Prostate gland (tissue), 2 donors: Measurements from ENCODE around the gene CHID1. TPM values are rescaled to one million over a fixed set of nuclear protein-coding genes. Genes with fewer than 3 reads are reported as not detected.

Source experiments
- DNase-seq: peaks from one replicate; pipeline ENCODE4 v3.0.0-alpha.2; 2019; ENCODE audit warnings: low spot score
- H3K27ac ChIP-seq, 2 donors: fragments of 200-600 bp; sonication (generic); 2 replicates each; pipeline ENCODE4 v1.5.1; 2017 to 2019
- H3K27me3 ChIP-seq: fragments of 200-600 bp; sonication (generic); replicated peaks from 2 replicates; pipeline ENCODE4 v1.5.1; 2019; ENCODE audit not compliant: insufficient read depth
- H3K36me3 ChIP-seq, 2 donors: fragments of 200-600 bp; sonication (generic); 1 replicate in 1 of 2; 2 replicates in 1 of 2; pipeline versions ENCODE4 v1.5.1 to v1.8.1; 2017 to 2019
- H3K4me1 ChIP-seq: fragments of 200-600 bp; sonication (generic); replicated peaks from 2 replicates; pipeline ENCODE4 v1.5.1; 2019
- H3K4me3 ChIP-seq, 2 donors: fragments of 200-600 bp; sonication (generic); 2 replicates each; pipeline ENCODE4 v1.5.1; 2017 to 2019
- H3K9me3 ChIP-seq: fragments of 200-600 bp; sonication (generic); 2 replicates; pipeline ENCODE4 v1.5.1; 2017
- POLR2A ChIP-seq: fragments of 450-650 bp; IDR thresholded peaks from one replicate; pipeline ENCODE4 v1.6.1; 2016; ENCODE audit warnings: antibody characterized with exemption, mild to moderate bottlenecking
- POLR2AphosphoS5 ChIP-seq: sonication (generic); formaldehyde crosslinking; IDR thresholded peaks from one replicate; pipeline ENCODE4 v1.6.1; 2017; ENCODE audit warnings: antibody characterized with exemption
- WGBS: methylation state at CpG from one replicate; pipeline ENCODE4 v1.1.5; 2018; 5-methylcytosine and 5-hydroxymethylcytosine counted together
- intact Hi-C: fragments of 100-400 bp; cut with DNase I; formaldehyde crosslinking; loops from one replicate; pipeline ENCODE4 v1.14.2; 2022
- total RNA-seq, 2 donors: library from RNA; depleted of rRNA; stranded (reverse); fragments of >200 nt; gene quantifications; one replicate each; pipeline ENCODE4 v1.1.0, GENCODE V29; 2016
- TF ChIP-seq, protein P1 (sequence below), 4 experiments: fragments of 200-600 bp in 2 of 4; fragments of 450-650 bp in 2 of 4; sonication (generic) in 2 of 4; IDR thresholded peaks; 1 replicate in 3 of 4; 2 replicates in 1 of 4; pipeline ENCODE4 v1.5.1; 2016 to 2019; ENCODE audit warnings: antibody characterized with exemption in 4 of 4, mild to moderate bottlenecking in 2 of 4, moderate library complexity in 2 of 4

CHID1 gene
- total RNA-seq, 2 donors from 2014 or later, result 107 to 145 TPM

DNA sequence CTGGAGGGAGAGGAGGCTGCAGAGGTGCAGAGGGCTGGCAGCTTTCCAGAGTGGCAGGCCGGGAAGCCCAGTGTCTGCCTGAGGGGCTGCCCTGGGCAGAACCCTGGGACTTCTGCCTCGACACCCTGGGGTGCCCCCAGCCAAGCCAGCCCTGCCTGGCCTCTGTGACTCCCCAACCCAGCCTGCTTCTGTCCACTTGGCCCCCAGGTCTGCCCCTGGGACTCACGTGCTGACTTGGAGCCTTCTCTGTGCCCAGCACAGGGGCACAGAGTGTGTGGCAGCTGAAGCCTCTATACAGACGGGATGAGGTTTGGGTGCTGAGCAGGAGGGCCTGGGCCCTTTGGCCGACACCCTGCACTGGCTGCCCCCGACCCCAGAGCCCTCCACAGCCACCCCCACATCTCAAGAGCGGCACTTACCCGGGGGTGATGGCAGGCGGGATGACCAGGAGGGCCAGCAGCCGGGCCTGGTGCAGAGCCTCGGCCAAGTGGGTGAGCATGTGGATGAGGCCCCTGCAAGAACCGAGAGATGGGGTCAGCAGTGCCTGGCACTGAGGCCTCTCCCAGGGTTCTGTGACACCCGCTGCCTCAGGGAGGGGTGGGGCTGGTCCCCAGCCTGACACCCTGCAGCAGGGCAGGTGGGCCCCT is 17.5 kb downstream of the CHID1 start:
- WGBS, result 83% methylated on average over 10 of the region's 13 CpGs
- intact Hi-C loops, result no loop called here

GRCh38 chr11:890794-891540 is 19.6 kb downstream of the CHID1 start:
- TF ChIP-seq, protein P1, sequence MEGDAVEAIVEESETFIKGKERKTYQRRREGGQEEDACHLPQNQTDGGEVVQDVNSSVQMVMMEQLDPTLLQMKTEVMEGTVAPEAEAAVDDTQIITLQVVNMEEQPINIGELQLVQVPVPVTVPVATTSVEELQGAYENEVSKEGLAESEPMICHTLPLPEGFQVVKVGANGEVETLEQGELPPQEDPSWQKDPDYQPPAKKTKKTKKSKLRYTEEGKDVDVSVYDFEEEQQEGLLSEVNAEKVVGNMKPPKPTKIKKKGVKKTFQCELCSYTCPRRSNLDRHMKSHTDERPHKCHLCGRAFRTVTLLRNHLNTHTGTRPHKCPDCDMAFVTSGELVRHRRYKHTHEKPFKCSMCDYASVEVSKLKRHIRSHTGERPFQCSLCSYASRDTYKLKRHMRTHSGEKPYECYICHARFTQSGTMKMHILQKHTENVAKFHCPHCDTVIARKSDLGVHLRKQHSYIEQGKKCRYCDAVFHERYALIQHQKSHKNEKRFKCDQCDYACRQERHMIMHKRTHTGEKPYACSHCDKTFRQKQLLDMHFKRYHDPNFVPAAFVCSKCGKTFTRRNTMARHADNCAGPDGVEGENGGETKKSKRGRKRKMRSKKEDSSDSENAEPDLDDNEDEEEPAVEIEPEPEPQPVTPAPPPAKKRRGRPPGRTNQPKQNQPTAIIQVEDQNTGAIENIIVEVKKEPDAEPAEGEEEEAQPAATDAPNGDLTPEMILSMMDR (IDR thresholded peaks at IDR 0.05), result no peak
- TF ChIP-seq POLR2AphosphoS5 (no peak), POLR2A (no peak)
- intact Hi-C loops, result no loop called here
- Histone ChIP-seq H3K4me3 (no peak overlapping the region), H3K9me3 (no peaks in the 10 kb centered on the region), H3K27ac (no peak overlapping the region), H3K36me3 (no peaks in the 10 kb centered on the region), H3K27me3 (no peaks in the 10 kb centered on the region), H3K4me1 (no peaks in the 10 kb centered on the region)
- no peak for DNase-seq
- WGBS, result 51% methylated on average over 27 of the region's 27 CpGs

More for the DNA sequence above, 17.5 kb downstream of the CHID1 start:
- H3K27me3 ChIP-seq, result no peaks in the 10 kb centered on the region
- H3K4me3 ChIP-seq, result no peak overlapping the region
- H3K4me1 ChIP-seq, result no peaks in the 10 kb centered on the region
- H3K36me3 ChIP-seq, result no peaks in the 10 kb centered on the region
- DNase-seq, result no peak
- no peak for TF ChIP-seq POLR2AphosphoS5
- TF ChIP-seq, protein P1 (IDR thresholded peaks at IDR 0.05), result no peak
- TF ChIP-seq POLR2A, result no peak
- no peaks in the 10 kb centered on the region for H3K9me3 ChIP-seq
- no peak overlapping the region for H3K27ac ChIP-seq

DNA sequence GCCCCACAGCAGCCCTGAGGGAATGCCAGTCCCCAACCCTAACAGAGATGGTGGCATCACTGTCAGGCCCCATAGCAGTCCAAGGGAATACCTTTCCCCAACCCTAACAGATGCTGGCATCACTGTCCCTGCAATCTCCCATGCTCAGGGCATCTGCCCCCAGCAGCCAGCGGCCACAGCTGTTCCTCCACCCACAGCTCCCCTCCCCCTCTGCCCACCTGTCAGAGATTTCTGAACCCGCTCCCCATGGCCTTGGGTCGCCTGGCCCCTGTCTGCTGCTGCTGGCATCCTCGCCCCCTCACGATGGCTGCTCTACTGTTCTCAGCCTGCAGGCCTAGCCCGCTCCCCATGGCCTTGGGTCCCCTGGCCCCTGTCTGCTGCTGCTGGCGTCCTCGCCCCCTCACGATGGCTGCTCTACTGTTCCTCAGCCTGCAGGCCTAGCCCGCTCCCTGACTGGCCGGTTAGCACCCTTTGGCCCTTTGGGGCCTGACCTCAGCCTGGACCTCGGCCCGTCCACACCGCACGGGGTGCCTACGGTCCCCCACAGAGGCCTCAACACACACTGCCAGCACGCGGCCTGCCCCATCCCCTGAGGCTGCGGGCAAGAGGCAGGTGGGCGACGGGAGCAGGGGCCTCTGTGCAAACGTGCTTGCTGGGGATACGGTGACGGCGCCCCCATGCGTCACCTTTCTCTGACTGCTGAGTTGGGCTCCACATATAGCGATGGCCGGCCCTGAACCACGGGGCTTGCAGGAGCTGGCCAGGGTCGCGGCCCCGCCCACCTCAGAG is 20.7 kb downstream of the CHID1 start:
- no peaks in the 10 kb centered on the region for H3K9me3 ChIP-seq

GRCh38 chr11:889257-889656 is 21.4 kb downstream of the CHID1 start:
- intact Hi-C loops, result no loop called here
- DNase-seq, result no peak
- H3K27me3 ChIP-seq, result no peaks in the 10 kb centered on the region
- no peaks in the 10 kb centered on the region for H3K9me3 ChIP-seq
- WGBS, result 94% methylated on average over 13 of the region's 13 CpGs
- TF ChIP-seq, protein P1 (IDR thresholded peaks at IDR 0.05), result no peak
- no peak for TF ChIP-seq POLR2A
- no peak for TF ChIP-seq POLR2AphosphoS5
- H3K27ac ChIP-seq, result no peak overlapping the region
- H3K4me1 ChIP-seq, result no peaks in the 10 kb centered on the region
- H3K4me3 ChIP-seq, result no peak overlapping the region
- H3K36me3 ChIP-seq, result no peaks in the 10 kb centered on the region

More for the DNA sequence above, 20.7 kb downstream of the CHID1 start:
- 90% methylated on average over 29 of the region's 32 CpGs for WGBS
- intact Hi-C loops, result no loop called here
- Histone ChIP-seq H3K27ac (no peak overlapping the region), H3K4me1 (no peaks in the 10 kb centered on the region), H3K27me3 (no peaks in the 10 kb centered on the region), H3K36me3 (no peaks in the 10 kb centered on the region), H3K4me3 (no peak overlapping the region)
- no peak for DNase-seq
- no peak for TF ChIP-seq POLR2A
- TF ChIP-seq POLR2AphosphoS5, result no peak
- TF ChIP-seq, protein P1 (IDR thresholded peaks at IDR 0.05), result no peak
